ENCODE data around the gene C2orf68.
A peak's percentile ranks its signal among the peaks of the same experiment; 100 is the strongest.
"Not testable (repeated sequence)": the region's sequence is repeated elsewhere in the genome, so short reads cannot be mapped to it uniquely, and the experiment has no call there.

The C2orf68 gene

GRCh38 chr2:85579266-85579935 lies 32.5 kb downstream of the C2orf68 start:
- no peak for DNase-seq (ENCODE audit: low spot score)

- DNase-seq (ENCODE audit: low spot score): peak; percentile 79
Observed at GRCh38 chr2:85578243-85579180, 33.4 kb downstream of the C2orf68 start.

GRCh38 chr2:85577386-85578242 lies 34.3 kb downstream of the C2orf68 start, which contains the start of gene VAMP8:
TSS of gene VAMP8 (plus strand) at chr2:85577586. CDS start at chr2:85577647, 61 bp downstream.
- DNase-seq (ENCODE audit: low spot score): peak; percentile 78

- DNase-seq (ENCODE audit: low spot score): no peak
Observed at GRCh38 chr2:85577063-85577385, 34.8 kb downstream of the C2orf68 start.

- DNase-seq (ENCODE audit: low spot score): no peak
Observed at GRCh38 chr2:85575739-85576138, 36.1 kb downstream of the C2orf68 start.

- DNase-seq (ENCODE audit: low spot score): no peak
Observed at GRCh38 chr2:85566265-85566664, 45.6 kb downstream of the C2orf68 start.

GRCh38 chr2:85564144-85564563 lies 47.7 kb downstream of the C2orf68 start:
- peak; percentile 54 for DNase-seq (ENCODE audit: low spot score)

- DNase-seq (ENCODE audit: low spot score): peak; percentile 92
Observed at GRCh38 chr2:85561280-85562212, 50.3 kb downstream of the C2orf68 start, which contains the start of gene GGCX. TSS of gene GGCX (minus strand) at chr2:85561493. CDS start at chr2:85561428, 65 bp downstream.

GRCh38 chr2:85560812-85561279 lies 51.0 kb downstream of the C2orf68 start:
- DNase-seq (ENCODE audit: low spot score): no peak

- not testable (repeated sequence) for DNase-seq (ENCODE audit: low spot score)
Observed at GRCh38 chr2:85560403-85560726, 51.5 kb downstream of the C2orf68 start.

GRCh38 chr2:85558160-85558559 lies 53.7 kb downstream of the C2orf68 start:
- no peak for DNase-seq (ENCODE audit: low spot score)

- no peak for DNase-seq (ENCODE audit: low spot score)
Observed at GRCh38 chr2:85557130-85557529, 54.7 kb downstream of the C2orf68 start.
